Measurements from ENCODE around the gene MIP.
"Not testable (repeated sequence)": the region's sequence is repeated elsewhere in the genome, so short reads cannot be mapped to it uniquely, and the experiment has no call there.

Gene MIP

GRCh38 chr12:56462565-56462964, 8.1 kb upstream of the MIP start:
- H3K4me1 ChIP-seq (ENCODE audit: insufficient read depth, low read length), result peaks cover 14% of the 10 kb centered on the region
- H3K27ac ChIP-seq (ENCODE audit: low read depth, low read length), result peak overlapping the region; percentile 74
- H3K36me3 ChIP-seq (ENCODE audit: insufficient read depth, low read length), result no peaks in the 10 kb centered on the region
- H3K9me3 ChIP-seq (ENCODE audit: insufficient read depth, low read depth, low read length), result no peaks in the 10 kb centered on the region
- no peaks in the 10 kb centered on the region for H3K27me3 ChIP-seq (ENCODE audit: insufficient read depth, low read length)
- H3K4me3 ChIP-seq (ENCODE audit: low read length), result no peak overlapping the region
- H3K9ac ChIP-seq (ENCODE audit: low read depth, low read length), result peak overlapping the region; percentile 50; the same call in 1 of the 2 replicates

GRCh38 chr12:56461235-56462159, 7.0 kb upstream of the MIP start:
- 95% methylated on average over 8 of the region's 11 CpGs for WGBS
- H3K4me3 ChIP-seq (ENCODE audit: low read length), result no peak overlapping the region
- H3K4me1 ChIP-seq (ENCODE audit: insufficient read depth, low read length), result peaks cover 14% of the 10 kb centered on the region
- no peaks in the 10 kb centered on the region for H3K27me3 ChIP-seq (ENCODE audit: insufficient read depth, low read length)
- H3K27ac ChIP-seq (ENCODE audit: low read depth, low read length), result no peak overlapping the region
- no peaks in the 10 kb centered on the region for H3K36me3 ChIP-seq (ENCODE audit: insufficient read depth, low read length)
- H3K9me3 ChIP-seq (ENCODE audit: insufficient read depth, low read depth, low read length), result no peaks in the 10 kb centered on the region
- H3K9ac ChIP-seq (ENCODE audit: low read depth, low read length), result no peak overlapping the region

- no peaks in the 10 kb centered on the region for H3K36me3 ChIP-seq (ENCODE audit: insufficient read depth, low read length)
- no peak overlapping the region for H3K9ac ChIP-seq (ENCODE audit: low read depth, low read length)
- H3K27ac ChIP-seq (ENCODE audit: low read depth, low read length), result no peak overlapping the region
- WGBS, result 95% methylated on average over 4 of the region's 4 CpGs
- H3K9me3 ChIP-seq (ENCODE audit: insufficient read depth, low read depth, low read length), result no peaks in the 10 kb centered on the region
- H3K27me3 ChIP-seq (ENCODE audit: insufficient read depth, low read length), result no peaks in the 10 kb centered on the region
- no peak overlapping the region for H3K4me3 ChIP-seq (ENCODE audit: low read length)
- peaks cover 6% of the 10 kb centered on the region for H3K4me1 ChIP-seq (ENCODE audit: insufficient read depth, low read length)
Measured at GRCh38 chr12:56457817-56458216, 3.4 kb upstream of the MIP start.

- H3K27me3 ChIP-seq (ENCODE audit: insufficient read depth, low read length), result no peaks in the 10 kb centered on the region
- WGBS, result 81% methylated on average over 5 of the region's 5 CpGs
- H3K9ac ChIP-seq (ENCODE audit: low read depth, low read length), result no peak overlapping the region
- H3K36me3 ChIP-seq (ENCODE audit: insufficient read depth, low read length), result peaks cover 9% of the 10 kb centered on the region; the same call in 1 of the 2 replicates
- no peaks in the 10 kb centered on the region for H3K9me3 ChIP-seq (ENCODE audit: insufficient read depth, low read depth, low read length)
- H3K4me1 ChIP-seq (ENCODE audit: insufficient read depth, low read length), result peaks cover 15% of the 10 kb centered on the region; the same call in 1 of the 2 replicates
- no peak overlapping the region for H3K4me3 ChIP-seq (ENCODE audit: low read length)
- no peak overlapping the region for H3K27ac ChIP-seq (ENCODE audit: low read depth, low read length)
Measured at GRCh38 chr12:56451147-56451546, 3.3 kb downstream of the MIP start.

- H3K27ac ChIP-seq (ENCODE audit: low read depth, low read length), result no peak overlapping the region
- H3K27me3 ChIP-seq (ENCODE audit: insufficient read depth, low read length), result no peaks in the 10 kb centered on the region
- H3K4me3 ChIP-seq (ENCODE audit: low read length), result no peak overlapping the region
- 86% methylated on average over 3 of the region's 3 CpGs for WGBS
- peaks cover 11% of the 10 kb centered on the region; the same call in 1 of the 2 replicates for H3K36me3 ChIP-seq (ENCODE audit: insufficient read depth, low read length)
- H3K9ac ChIP-seq (ENCODE audit: low read depth, low read length), result no peak overlapping the region
- no peaks in the 10 kb centered on the region for H3K9me3 ChIP-seq (ENCODE audit: insufficient read depth, low read depth, low read length)
- H3K4me1 ChIP-seq (ENCODE audit: insufficient read depth, low read length), result peaks cover 15% of the 10 kb centered on the region; the same call in 1 of the 2 replicates
Measured at GRCh38 chr12:56450241-56450640, 4.2 kb downstream of the MIP start.

GRCh38 chr12:56449622-56449984, 4.9 kb downstream of the MIP start:
- peak overlapping the region; percentile 97 for H3K9ac ChIP-seq (ENCODE audit: low read depth, low read length)
- 0 out of 2 replicates have a peak, but pooled peaks cover 3% of the 10 kb centered on the region for H3K9me3 ChIP-seq (ENCODE audit: insufficient read depth, low read depth, low read length)
- H3K4me1 ChIP-seq (ENCODE audit: insufficient read depth, low read length), result peaks cover 15% of the 10 kb centered on the region; the same call in 1 of the 2 replicates
- WGBS, result 50% methylated on average over 5 of the region's 5 CpGs
- H3K27ac ChIP-seq (ENCODE audit: low read depth, low read length), result peak overlapping the region; percentile 99
- no peaks in the 10 kb centered on the region for H3K27me3 ChIP-seq (ENCODE audit: insufficient read depth, low read length)
- peaks cover 11% of the 10 kb centered on the region; the same call in 1 of the 2 replicates for H3K36me3 ChIP-seq (ENCODE audit: insufficient read depth, low read length)
- H3K4me3 ChIP-seq (ENCODE audit: low read length), result peak overlapping the region; percentile 85

- under 1% methylated on average over 57 of the region's 58 CpGs for WGBS
- H3K4me1 ChIP-seq (ENCODE audit: insufficient read depth, low read length), result peaks cover 15% of the 10 kb centered on the region; the same call in 1 of the 2 replicates
- peaks cover 8% of the 10 kb centered on the region; the same call in 1 of the 2 replicates for H3K9me3 ChIP-seq (ENCODE audit: insufficient read depth, low read depth, low read length)
- peak within 1 kb of the TSS; percentile 99 for H3K27ac ChIP-seq (ENCODE audit: low read depth, low read length)
- peak within 1 kb of the TSS; percentile 85 for H3K4me3 ChIP-seq (ENCODE audit: low read length)
- peaks cover 17% of the 10 kb centered on the region; the same call in 1 of the 2 replicates for H3K36me3 ChIP-seq (ENCODE audit: insufficient read depth, low read length)
- H3K27me3 ChIP-seq (ENCODE audit: insufficient read depth, low read length), result no peaks in the 10 kb centered on the region
- H3K9ac ChIP-seq (ENCODE audit: low read depth, low read length), result peak within 1 kb of the TSS; percentile 97
Measured at GRCh38 chr12:56448860-56449621, 5.4 kb downstream of the MIP start, which contains the start of gene TIMELESS. Gene TIMELESS (minus strand): TSS chr12:56449426. CDS start chr12:56434170, 15,256 bp downstream.

GRCh38 chr12:56443208-56443607, 11.2 kb downstream of the MIP start:
- not testable (repeated sequence) for H3K4me1 ChIP-seq (ENCODE audit: insufficient read depth, low read length); H3K27me3 ChIP-seq (ENCODE audit: insufficient read depth, low read length); H3K4me3 ChIP-seq (ENCODE audit: low read length); H3K9ac ChIP-seq (ENCODE audit: low read depth, low read length)
- peaks cover 30% of the 10 kb centered on the region for H3K36me3 ChIP-seq (ENCODE audit: insufficient read depth, low read length)
- H3K27ac ChIP-seq (ENCODE audit: low read depth, low read length), result peak overlapping the region; percentile 46; the same call in 1 of the 2 replicates
- H3K9me3 ChIP-seq (ENCODE audit: insufficient read depth, low read depth, low read length), result peaks cover 13% of the 10 kb centered on the region; the same call in 1 of the 2 replicates
- WGBS, result 82% methylated on average over 2 of the region's 2 CpGs

- Histone ChIP-seq H3K4me3 (ENCODE audit: low read length) (no peak overlapping the region), H3K27me3 (ENCODE audit: insufficient read depth, low read length) (no peaks in the 10 kb centered on the region), H3K27ac (ENCODE audit: low read depth, low read length) (no peak overlapping the region), H3K36me3 (ENCODE audit: insufficient read depth, low read length) (peaks cover 20% of the 10 kb centered on the region), H3K4me1 (ENCODE audit: insufficient read depth, low read length) (no peaks in the 10 kb centered on the region), H3K9me3 (ENCODE audit: insufficient read depth, low read depth, low read length) (no peaks in the 10 kb centered on the region), H3K9ac (ENCODE audit: low read depth, low read length) (no peak overlapping the region)
- 94% methylated on average over 10 of the region's 11 CpGs for WGBS
Measured at GRCh38 chr12:56437430-56438176, 16.9 kb downstream of the MIP start.

GRCh38 chr12:56434828-56435227, 19.6 kb downstream of the MIP start:
- no peaks in the 10 kb centered on the region for H3K9me3 ChIP-seq (ENCODE audit: insufficient read depth, low read depth, low read length)
- H3K27me3 ChIP-seq (ENCODE audit: insufficient read depth, low read length), result no peaks in the 10 kb centered on the region
- H3K4me3 ChIP-seq (ENCODE audit: low read length), result no peak overlapping the region
- 93% methylated on average over 6 of the region's 6 CpGs for WGBS
- H3K36me3 ChIP-seq (ENCODE audit: insufficient read depth, low read length), result peaks cover 39% of the 10 kb centered on the region
- no peaks in the 10 kb centered on the region for H3K4me1 ChIP-seq (ENCODE audit: insufficient read depth, low read length)
- H3K27ac ChIP-seq (ENCODE audit: low read depth, low read length), result no peak overlapping the region
- H3K9ac ChIP-seq (ENCODE audit: low read depth, low read length), result no peak overlapping the region

Data from HUES64 (cell line).